ENCODE data around the gene MYBBP1A.

MYBBP1A gene

DNA sequence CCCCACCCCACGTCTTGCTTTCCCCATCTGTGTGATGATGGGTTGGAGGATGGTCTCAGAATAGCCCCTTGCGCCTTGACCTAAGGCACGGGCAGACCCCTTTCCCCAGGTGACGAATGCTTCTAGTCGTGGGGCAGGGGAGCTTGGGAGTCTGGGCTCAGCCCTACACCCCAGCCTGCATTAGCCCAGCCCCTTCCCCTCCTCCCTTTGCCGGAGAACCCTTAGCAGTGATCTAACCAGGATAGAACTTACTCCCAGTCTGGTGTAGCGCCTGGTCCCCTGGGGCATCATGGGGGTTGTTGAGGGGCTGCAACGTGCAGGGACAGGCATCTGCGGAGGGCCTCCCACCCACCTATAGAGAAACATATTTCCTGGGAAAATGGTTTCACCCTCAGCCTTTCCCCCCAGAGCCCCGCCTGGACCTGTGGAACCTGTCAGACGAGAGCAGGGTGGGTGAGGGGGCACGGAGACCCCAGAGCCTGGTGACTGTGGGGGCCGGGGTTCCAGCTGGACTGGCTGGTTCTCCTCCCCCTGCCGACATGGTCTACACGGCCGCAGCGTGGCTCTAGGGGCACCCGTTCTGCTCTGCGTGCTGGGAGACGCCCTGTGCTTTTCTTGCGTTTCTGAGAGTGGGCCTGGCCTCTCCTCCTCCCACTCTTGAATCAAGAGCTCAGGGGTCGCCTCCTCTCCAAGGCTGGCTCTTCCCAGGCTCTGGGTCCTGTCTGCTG is 33.9 kb upstream of the MYBBP1A start:
- Histone ChIP-seq H3K9ac (ENCODE audit: low read depth in 1 of 2, low read length in 2 of 2) (no peak overlapping the region), H3K36me3 (ENCODE audit: control insufficient read depth in 1 of 2, insufficient read depth in 2 of 2, low read length in 2 of 2) (no peaks in the 10 kb centered on the region), H3K27me3 (ENCODE audit: control insufficient read depth in 1 of 2, insufficient read depth in 2 of 2, low read length in 2 of 2) (peaks cover 6 to 13% of the 10 kb centered on the region in 2 donors), H3K27ac (ENCODE audit: low read depth, low read length) (no peak overlapping the region), H3K9me3 (ENCODE audit: control insufficient read depth in 1 of 2, low read length in 2 of 2) (no peaks in the 10 kb centered on the region), H3K4me1 (ENCODE audit: control insufficient read depth in 1 of 2, insufficient read depth in 2 of 2, low read length in 2 of 2) (peaks cover under 1 to 7% of the 10 kb centered on the region in 2 donors), H3K4me3 (ENCODE audit: low read depth in 1 of 2, low read length in 2 of 2) (no peak overlapping the region)

DNA sequence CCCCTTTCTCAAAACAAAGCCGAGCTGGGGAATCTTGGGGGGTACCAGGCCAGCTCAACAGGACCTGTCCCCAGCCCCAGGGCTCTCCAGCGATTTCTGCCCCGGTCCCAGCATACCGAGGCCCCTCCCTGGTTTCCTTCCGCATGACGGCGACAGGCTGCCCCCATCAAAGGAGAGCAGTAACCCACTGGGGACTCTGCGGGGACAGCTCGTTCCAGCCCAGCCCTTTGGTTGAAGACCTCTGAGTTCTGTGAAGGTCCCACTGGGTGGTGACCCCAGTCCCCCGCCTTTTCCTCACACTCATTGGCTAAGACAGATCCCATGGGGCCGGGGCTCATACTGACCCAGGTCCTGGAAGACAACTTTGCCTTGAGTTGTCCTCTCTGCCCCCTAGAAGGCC is 33.2 kb upstream of the MYBBP1A start:
- H3K27ac ChIP-seq (ENCODE audit: low read depth, low read length): no peak overlapping the region
- no peaks in the 10 kb centered on the region for H3K36me3 ChIP-seq (ENCODE audit: control insufficient read depth in 1 of 2, insufficient read depth in 2 of 2, low read length in 2 of 2)
- peaks cover 12 to 20% of the 10 kb centered on the region in 2 donors for H3K27me3 ChIP-seq (ENCODE audit: control insufficient read depth in 1 of 2, insufficient read depth in 2 of 2, low read length in 2 of 2)
- no peaks in the 10 kb centered on the region for H3K9me3 ChIP-seq (ENCODE audit: control insufficient read depth in 1 of 2, low read length in 2 of 2)
- no peak overlapping the region for H3K4me3 ChIP-seq (ENCODE audit: low read depth in 1 of 2, low read length in 2 of 2)
- H3K9ac ChIP-seq (ENCODE audit: low read depth in 1 of 2, low read length in 2 of 2): no peak overlapping the region
- peaks cover 4 to 13% of the 10 kb centered on the region in 2 donors for H3K4me1 ChIP-seq (ENCODE audit: control insufficient read depth in 1 of 2, insufficient read depth in 2 of 2, low read length in 2 of 2)

DNA sequence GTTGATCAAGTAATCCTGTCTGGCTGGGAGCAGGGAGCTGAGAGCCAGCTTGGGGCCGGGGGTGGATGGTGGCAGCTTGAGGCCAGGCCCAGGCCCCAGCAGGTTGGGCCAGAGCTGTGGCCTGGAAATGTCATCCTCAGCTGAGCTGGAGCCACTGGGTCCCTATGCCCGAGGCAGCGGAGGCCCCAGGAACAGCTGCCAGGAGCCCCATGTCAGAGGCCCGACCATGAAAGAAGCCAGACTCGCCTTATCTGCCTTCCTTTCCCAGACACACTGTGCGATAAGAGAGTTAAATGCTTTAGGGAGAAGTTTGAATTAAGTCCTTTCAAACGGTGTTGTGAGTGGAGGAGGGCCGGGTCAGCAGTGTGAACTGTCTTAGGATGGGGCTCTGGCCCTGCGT is 32.6 kb upstream of the MYBBP1A start:
- Histone ChIP-seq H3K36me3 (ENCODE audit: control insufficient read depth in 1 of 2, insufficient read depth in 2 of 2, low read length in 2 of 2) (no peaks in the 10 kb centered on the region), H3K9ac (ENCODE audit: low read depth in 1 of 2, low read length in 2 of 2) (no peak overlapping the region), H3K4me3 (ENCODE audit: low read depth in 1 of 2, low read length in 2 of 2) (no peak overlapping the region), H3K27me3 (ENCODE audit: control insufficient read depth in 1 of 2, insufficient read depth in 2 of 2, low read length in 2 of 2) (peaks cover 18 to 26% of the 10 kb centered on the region in 2 donors), H3K27ac (ENCODE audit: low read depth, low read length) (no peak overlapping the region), H3K4me1 (ENCODE audit: control insufficient read depth in 1 of 2, insufficient read depth in 2 of 2, low read length in 2 of 2) (peaks cover 4 to 13% of the 10 kb centered on the region in 2 donors), H3K9me3 (ENCODE audit: control insufficient read depth in 1 of 2, low read length in 2 of 2) (no peaks in the 10 kb centered on the region)

DNA sequence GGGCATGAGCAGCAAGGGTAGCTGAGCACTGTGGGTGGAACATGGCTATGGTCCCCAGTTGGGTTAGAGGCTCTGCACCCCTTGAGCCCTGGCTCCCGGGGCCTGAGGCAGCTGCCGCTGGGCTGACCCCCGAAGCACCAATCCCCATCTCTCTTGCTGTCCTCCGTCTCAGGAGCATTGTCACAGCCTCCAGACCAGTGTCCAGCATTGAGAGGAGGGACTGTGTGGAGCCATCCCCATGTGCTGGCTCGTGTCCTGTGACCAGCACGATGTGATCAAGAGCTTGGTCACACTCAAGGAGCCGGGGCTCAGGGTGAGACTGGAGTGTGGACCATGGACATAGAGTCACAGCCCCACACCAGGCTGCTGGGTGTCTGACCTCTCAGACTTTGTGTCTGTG is 32.0 kb upstream of the MYBBP1A start:
- peaks cover 4 to 13% of the 10 kb centered on the region in 2 donors for H3K4me1 ChIP-seq (ENCODE audit: control insufficient read depth in 1 of 2, insufficient read depth in 2 of 2, low read length in 2 of 2)
- no peaks in the 10 kb centered on the region for H3K9me3 ChIP-seq (ENCODE audit: control insufficient read depth in 1 of 2, low read length in 2 of 2)
- no peak overlapping the region for H3K27ac ChIP-seq (ENCODE audit: low read depth, low read length)
- peaks cover 22 to 32% of the 10 kb centered on the region in 2 donors for H3K27me3 ChIP-seq (ENCODE audit: control insufficient read depth in 1 of 2, insufficient read depth in 2 of 2, low read length in 2 of 2)
- H3K4me3 ChIP-seq (ENCODE audit: low read depth in 1 of 2, low read length in 2 of 2): no peak overlapping the region
- H3K36me3 ChIP-seq (ENCODE audit: control insufficient read depth in 1 of 2, insufficient read depth in 2 of 2, low read length in 2 of 2): no peaks in the 10 kb centered on the region
- H3K9ac ChIP-seq (ENCODE audit: low read depth in 1 of 2, low read length in 2 of 2): no peak overlapping the region

DNA sequence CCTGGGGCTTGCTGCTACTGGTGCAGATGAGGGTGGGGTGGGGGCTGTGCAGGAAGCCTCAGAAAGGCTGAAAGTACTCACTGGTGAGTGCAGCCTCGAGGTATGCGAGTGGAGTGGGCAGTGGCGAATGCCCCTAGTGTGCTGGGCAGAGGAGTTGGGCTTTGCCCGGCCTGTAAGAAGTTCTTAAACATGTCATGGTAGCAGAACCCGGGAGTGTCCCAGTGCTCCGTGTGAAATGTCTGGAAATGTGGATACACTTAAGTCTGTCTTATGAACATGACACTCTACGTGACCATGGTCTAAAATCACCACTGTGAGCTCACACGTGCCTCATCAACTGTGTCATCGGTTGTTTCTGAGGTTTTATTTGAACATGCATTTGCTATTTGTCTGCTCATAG is 30.9 kb upstream of the MYBBP1A start:
- no peaks in the 10 kb centered on the region for H3K36me3 ChIP-seq (ENCODE audit: control insufficient read depth in 1 of 2, insufficient read depth in 2 of 2, low read length in 2 of 2)
- H3K9me3 ChIP-seq (ENCODE audit: control insufficient read depth in 1 of 2, low read length in 2 of 2): no peaks in the 10 kb centered on the region
- H3K4me1 ChIP-seq (ENCODE audit: control insufficient read depth in 1 of 2, insufficient read depth in 2 of 2, low read length in 2 of 2): peaks cover 4 to 13% of the 10 kb centered on the region in 2 donors
- no peak overlapping the region for H3K27ac ChIP-seq (ENCODE audit: low read depth, low read length)
- H3K27me3 ChIP-seq (ENCODE audit: control insufficient read depth in 1 of 2, insufficient read depth in 2 of 2, low read length in 2 of 2): peaks cover 22 to 35% of the 10 kb centered on the region in 2 donors
- no peak overlapping the region for H3K9ac ChIP-seq (ENCODE audit: low read depth in 1 of 2, low read length in 2 of 2)
- H3K4me3 ChIP-seq (ENCODE audit: low read depth in 1 of 2, low read length in 2 of 2): no peak overlapping the region

DNA sequence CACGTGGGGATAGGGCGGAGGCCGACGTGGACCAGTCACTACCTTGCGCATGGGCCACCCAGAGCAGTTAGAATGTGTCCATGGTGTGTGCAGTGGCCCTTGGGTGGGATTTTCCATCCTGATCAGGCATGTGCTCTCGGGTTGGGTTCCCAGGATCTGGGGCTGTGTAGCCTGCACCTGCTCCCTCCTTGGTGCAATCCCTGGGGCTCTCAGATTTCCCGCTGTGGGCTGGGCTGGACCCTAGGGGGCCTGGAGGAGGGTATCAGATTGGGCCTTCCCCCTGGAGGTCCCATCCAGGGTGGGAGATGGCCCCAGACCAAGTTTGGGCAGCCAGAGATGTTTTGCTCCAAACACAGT is 30.4 kb upstream of the MYBBP1A start:
- H3K9ac ChIP-seq (ENCODE audit: low read depth in 1 of 2, low read length in 2 of 2): no peak overlapping the region
- H3K27me3 ChIP-seq (ENCODE audit: control insufficient read depth in 1 of 2, insufficient read depth in 2 of 2, low read length in 2 of 2): peaks cover 22 to 35% of the 10 kb centered on the region in 2 donors
- H3K4me1 ChIP-seq (ENCODE audit: control insufficient read depth in 1 of 2, insufficient read depth in 2 of 2, low read length in 2 of 2): peaks cover 4 to 13% of the 10 kb centered on the region in 2 donors
- no peak overlapping the region for H3K4me3 ChIP-seq (ENCODE audit: low read depth in 1 of 2, low read length in 2 of 2)
- H3K9me3 ChIP-seq (ENCODE audit: control insufficient read depth in 1 of 2, low read length in 2 of 2): no peaks in the 10 kb centered on the region
- no peak overlapping the region for H3K27ac ChIP-seq (ENCODE audit: low read depth, low read length)
- H3K36me3 ChIP-seq (ENCODE audit: control insufficient read depth in 1 of 2, insufficient read depth in 2 of 2, low read length in 2 of 2): no peaks in the 10 kb centered on the region

DNA sequence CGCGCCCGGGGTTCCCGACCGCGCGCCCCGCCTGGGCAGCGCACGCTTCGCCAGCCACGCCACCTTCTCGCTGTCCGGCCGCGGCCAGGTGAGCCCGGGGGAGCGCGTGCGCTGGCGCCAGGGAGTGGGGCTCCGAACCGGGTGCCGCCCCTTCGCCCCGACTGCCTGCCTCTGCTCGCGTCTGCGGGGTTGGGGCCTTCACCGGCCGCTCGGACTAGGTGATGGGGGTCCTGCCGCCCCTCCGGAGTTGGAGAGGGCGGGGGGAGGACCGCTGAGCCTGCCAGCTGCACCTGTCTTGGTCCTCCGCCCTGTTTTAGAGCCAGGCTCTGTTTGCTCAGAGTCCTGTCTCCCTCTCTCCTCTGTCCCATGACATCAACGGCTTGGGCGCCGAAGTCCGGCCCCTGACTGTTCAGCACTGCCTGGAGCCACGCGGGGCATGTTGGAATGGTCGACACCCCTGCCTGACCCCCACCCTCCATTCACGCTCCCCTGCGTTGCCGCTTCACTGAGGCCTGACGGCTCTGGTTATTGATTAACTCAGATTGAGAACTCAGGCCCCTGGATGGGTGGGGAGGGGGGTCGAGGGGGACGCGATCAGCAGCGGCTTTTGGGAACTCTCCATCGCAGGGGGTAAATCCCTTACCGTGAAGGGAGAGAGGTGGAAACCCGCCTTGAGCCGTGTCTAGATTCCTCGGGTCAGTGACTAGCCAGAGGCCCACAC is 29.9 kb upstream of the MYBBP1A start:
- Histone ChIP-seq H3K27ac (ENCODE audit: low read depth, low read length) (no peak overlapping the region), H3K27me3 (ENCODE audit: control insufficient read depth in 1 of 2, insufficient read depth in 2 of 2, low read length in 2 of 2) (peaks cover 22 to 38% of the 10 kb centered on the region in 2 donors), H3K4me1 (ENCODE audit: control insufficient read depth in 1 of 2, insufficient read depth in 2 of 2, low read length in 2 of 2) (peaks cover 4 to 13% of the 10 kb centered on the region in 2 donors), H3K36me3 (ENCODE audit: control insufficient read depth in 1 of 2, insufficient read depth in 2 of 2, low read length in 2 of 2) (no peaks in the 10 kb centered on the region), H3K9ac (ENCODE audit: low read depth in 1 of 2, low read length in 2 of 2) (no peak overlapping the region), H3K9me3 (ENCODE audit: control insufficient read depth in 1 of 2, low read length in 2 of 2) (no peaks in the 10 kb centered on the region), H3K4me3 (ENCODE audit: low read depth in 1 of 2, low read length in 2 of 2) (peak overlapping the region in 1 of 2 donors; percentile 36)

DNA sequence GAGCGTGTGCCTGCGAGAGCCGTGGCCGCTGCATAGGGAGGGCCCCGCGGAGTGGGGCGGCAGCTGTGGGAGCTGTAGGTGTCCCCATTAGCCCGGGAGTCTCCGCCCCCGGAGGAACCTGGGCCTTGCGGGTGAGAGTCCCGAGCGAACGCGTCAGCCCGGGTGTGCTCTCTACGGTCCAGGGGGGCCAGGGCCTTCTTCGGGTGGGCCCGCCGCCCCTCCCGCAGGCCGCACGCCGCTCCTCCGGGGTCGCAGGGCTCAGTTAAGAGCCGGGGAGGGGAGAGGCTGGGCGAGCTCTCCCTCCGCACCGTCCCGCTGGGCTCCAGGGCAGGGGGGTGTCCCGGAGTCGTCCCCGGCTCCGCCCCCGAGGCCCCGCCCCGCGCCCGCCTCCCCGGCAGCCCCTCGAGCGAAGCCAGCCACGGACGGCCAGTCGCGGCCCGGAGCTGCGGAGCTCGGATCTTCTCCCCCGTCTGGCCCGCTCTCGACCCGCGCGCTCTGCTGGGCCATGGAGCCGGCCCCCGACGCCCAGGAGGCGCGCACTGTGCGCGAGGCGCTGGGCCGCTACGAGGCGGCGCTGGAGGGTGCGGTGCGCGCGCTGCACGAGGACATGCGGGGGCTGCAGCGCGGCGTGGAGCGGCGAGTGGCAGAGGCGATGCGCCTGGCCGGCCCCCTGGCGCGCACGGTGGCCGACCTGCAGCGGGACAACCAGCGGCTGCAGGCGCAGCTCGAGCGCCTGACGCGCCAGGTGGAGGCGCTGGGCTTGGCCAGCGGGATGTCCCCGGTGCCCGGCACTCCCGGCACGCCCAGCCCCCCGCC is 29.1 kb upstream of the MYBBP1A start, which contains the start of gene SMTNL2:
SMTNL2 (plus strand) TSS at position 429 of the 816 bp plus-strand sequence; CDS start at position 506, 77 bp downstream.
- H3K4me3 ChIP-seq (ENCODE audit: low read depth in 1 of 2, low read length in 2 of 2): peak within 1 kb of the TSS; percentile 36 to 55
- no peaks in the 10 kb centered on the region for H3K9me3 ChIP-seq (ENCODE audit: control insufficient read depth in 1 of 2, low read length in 2 of 2)
- peaks cover 4 to 13% of the 10 kb centered on the region in 2 donors for H3K4me1 ChIP-seq (ENCODE audit: control insufficient read depth in 1 of 2, insufficient read depth in 2 of 2, low read length in 2 of 2)
- H3K9ac ChIP-seq (ENCODE audit: low read depth in 1 of 2, low read length in 2 of 2): no peak within 1 kb of the TSS
- H3K36me3 ChIP-seq (ENCODE audit: control insufficient read depth in 1 of 2, insufficient read depth in 2 of 2, low read length in 2 of 2): no peaks in the 10 kb centered on the region
- H3K27ac ChIP-seq (ENCODE audit: low read depth, low read length): peak within 1 kb of the TSS; percentile 32
- peaks cover 22 to 38% of the 10 kb centered on the region in 2 donors for H3K27me3 ChIP-seq (ENCODE audit: control insufficient read depth in 1 of 2, insufficient read depth in 2 of 2, low read length in 2 of 2)

DNA sequence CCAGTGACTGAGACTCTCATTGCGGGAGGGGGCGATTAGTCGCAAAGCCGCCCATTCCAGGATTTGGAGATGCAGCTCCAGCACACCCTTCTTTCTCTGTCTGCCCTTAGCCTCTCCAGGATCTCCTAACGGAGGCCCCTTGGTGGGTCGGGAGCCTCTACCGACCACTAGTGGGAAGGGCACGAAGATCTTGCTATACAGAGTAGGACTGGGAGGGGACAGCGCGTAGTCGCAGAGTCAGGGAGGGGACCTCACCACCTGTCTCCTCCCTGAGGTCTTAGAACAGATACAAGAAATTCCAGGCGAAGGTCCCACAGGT is 28.6 kb upstream of the MYBBP1A start:
- no peaks in the 10 kb centered on the region for H3K36me3 ChIP-seq (ENCODE audit: control insufficient read depth in 1 of 2, insufficient read depth in 2 of 2, low read length in 2 of 2)
- H3K4me1 ChIP-seq (ENCODE audit: control insufficient read depth in 1 of 2, insufficient read depth in 2 of 2, low read length in 2 of 2): peaks cover 4 to 13% of the 10 kb centered on the region in 2 donors
- peak overlapping the region; percentile 36 to 54 for H3K4me3 ChIP-seq (ENCODE audit: low read depth in 1 of 2, low read length in 2 of 2)
- no peaks in the 10 kb centered on the region for H3K9me3 ChIP-seq (ENCODE audit: control insufficient read depth in 1 of 2, low read length in 2 of 2)
- H3K27ac ChIP-seq (ENCODE audit: low read depth, low read length): peak overlapping the region; percentile 14
- H3K9ac ChIP-seq (ENCODE audit: low read depth in 1 of 2, low read length in 2 of 2): no peak overlapping the region
- peaks cover 22 to 38% of the 10 kb centered on the region in 2 donors for H3K27me3 ChIP-seq (ENCODE audit: control insufficient read depth in 1 of 2, insufficient read depth in 2 of 2, low read length in 2 of 2)

DNA sequence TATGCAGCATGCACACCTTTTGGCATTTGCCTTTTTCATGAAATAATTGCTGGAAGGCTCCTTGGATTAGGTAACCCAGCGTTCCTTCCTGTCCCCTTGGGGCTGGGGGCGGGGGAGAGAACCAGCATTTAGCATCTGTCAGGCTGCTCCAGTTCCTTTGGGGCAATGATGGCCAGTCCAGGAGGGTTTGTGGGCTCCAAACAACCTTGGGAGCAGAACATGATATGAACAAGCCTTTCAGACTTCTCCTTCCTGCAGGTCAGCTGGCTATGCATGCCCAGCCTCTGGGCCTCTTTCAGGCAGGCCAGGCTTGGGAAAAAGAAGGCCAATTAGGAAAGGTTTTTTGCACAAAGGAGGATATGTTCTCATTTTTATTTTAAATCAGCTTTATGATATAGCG is 28.0 kb upstream of the MYBBP1A start:
- peaks cover 4 to 13% of the 10 kb centered on the region in 2 donors for H3K4me1 ChIP-seq (ENCODE audit: control insufficient read depth in 1 of 2, insufficient read depth in 2 of 2, low read length in 2 of 2)
- H3K9me3 ChIP-seq (ENCODE audit: control insufficient read depth in 1 of 2, low read length in 2 of 2): no peaks in the 10 kb centered on the region
- H3K4me3 ChIP-seq (ENCODE audit: low read depth in 1 of 2, low read length in 2 of 2): no peak overlapping the region
- H3K36me3 ChIP-seq (ENCODE audit: control insufficient read depth in 1 of 2, insufficient read depth in 2 of 2, low read length in 2 of 2): no peaks in the 10 kb centered on the region
- H3K27ac ChIP-seq (ENCODE audit: low read depth, low read length): no peak overlapping the region
- peaks cover 22 to 38% of the 10 kb centered on the region in 2 donors for H3K27me3 ChIP-seq (ENCODE audit: control insufficient read depth in 1 of 2, insufficient read depth in 2 of 2, low read length in 2 of 2)
- no peak overlapping the region for H3K9ac ChIP-seq (ENCODE audit: low read depth in 1 of 2, low read length in 2 of 2)
